ENCODE measurements around the gene CADPS2. TPM values are rescaled to one million over a fixed set of nuclear protein-coding genes. Genes with fewer than 3 reads are reported as not detected.

Gene CADPS2
- total RNA-seq, 1 experiment from 2014 or later, result 16.4 TPM

DNA sequence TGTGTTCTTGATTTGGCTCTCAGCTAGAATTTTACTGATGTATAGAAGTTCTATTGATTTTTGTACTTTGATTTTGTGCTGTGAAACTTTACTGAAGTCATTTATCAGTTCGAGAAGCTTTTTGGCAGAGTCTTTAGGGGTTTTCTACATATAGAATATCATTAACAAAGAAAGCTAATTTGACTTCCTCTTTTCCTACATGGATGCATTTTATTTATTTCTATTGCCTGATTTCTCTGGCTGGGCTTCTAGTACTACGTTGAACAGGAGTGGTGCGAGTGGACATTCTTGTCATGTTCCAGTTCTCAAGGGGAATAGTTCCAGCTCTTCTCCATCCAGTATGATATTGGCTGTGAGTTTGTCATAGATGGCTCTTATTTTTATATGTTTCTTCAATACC, 252.8 kb downstream of the CADPS2 start:
- peaks cover 20% of the 10 kb centered on the region for H3K4me1 Mint-ChIP-seq (ENCODE audit: low read depth, unreplicated experiment)
- no peak for DNase-seq
- no peaks in the 10 kb centered on the region for H3K27me3 Mint-ChIP-seq (ENCODE audit: unreplicated experiment)
- H3K36me3 Mint-ChIP-seq (ENCODE audit: insufficient read depth, unreplicated experiment), result no peaks in the 10 kb centered on the region
- no TSS peak for BruUV-seq (replicated peaks)
- no peak overlapping the region for H3K27ac Mint-ChIP-seq (ENCODE audit: unreplicated experiment)
- no peak overlapping the region for H3K4me3 Mint-ChIP-seq (ENCODE audit: low read depth, unreplicated experiment)
- no peak for TF ChIP-seq CTCF (IDR thresholded peaks at IDR 0.05; ENCODE audit: unreplicated experiment)
- intact Hi-C loops (cut with micrococcal nuclease; ENCODE audit: unreplicated experiment), result no loop called here
- CTCF ChIA-PET, result no interaction called here
- peaks cover 4% of the 10 kb centered on the region for H3K9me3 Mint-ChIP-seq (ENCODE audit: low read depth, unreplicated experiment)

DNA sequence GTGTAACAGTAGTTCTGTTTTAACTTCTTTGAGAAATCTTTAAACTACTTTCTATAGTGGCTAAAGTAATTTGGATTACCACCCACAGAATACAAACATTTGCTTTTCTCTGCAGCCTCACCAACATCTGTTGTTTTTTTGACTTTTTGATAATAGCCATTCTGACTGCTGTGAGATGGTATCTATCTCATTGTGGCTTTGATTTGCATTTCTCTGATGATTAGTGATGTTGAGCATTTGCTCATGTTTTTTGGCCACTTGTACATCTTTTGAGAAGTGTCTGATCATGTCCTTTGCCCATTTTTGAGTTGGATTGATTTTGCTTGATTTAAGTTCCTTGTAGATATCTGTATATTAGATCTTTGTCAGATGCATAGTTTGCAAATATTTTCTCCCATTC, 254.0 kb downstream of the CADPS2 start:
- CTCF ChIA-PET, result no interaction called here
- H3K36me3 Mint-ChIP-seq (ENCODE audit: insufficient read depth, unreplicated experiment), result no peaks in the 10 kb centered on the region
- H3K9me3 Mint-ChIP-seq (ENCODE audit: low read depth, unreplicated experiment), result peaks cover 4% of the 10 kb centered on the region
- no TSS peak for BruUV-seq (replicated peaks)
- peaks cover 33% of the 10 kb centered on the region for H3K4me1 Mint-ChIP-seq (ENCODE audit: low read depth, unreplicated experiment)
- DNase-seq, result no peak
- intact Hi-C loops (cut with micrococcal nuclease; ENCODE audit: unreplicated experiment), result no loop called here
- no peak for TF ChIP-seq CTCF (IDR thresholded peaks at IDR 0.05; ENCODE audit: unreplicated experiment)
- H3K27me3 Mint-ChIP-seq (ENCODE audit: unreplicated experiment), result no peaks in the 10 kb centered on the region
- H3K27ac Mint-ChIP-seq (ENCODE audit: unreplicated experiment), result no peak overlapping the region
- no peak overlapping the region for H3K4me3 Mint-ChIP-seq (ENCODE audit: low read depth, unreplicated experiment)

GRCh38 chr7:122629412-122629953, 256.8 kb downstream of the CADPS2 start:
- no peaks in the 10 kb centered on the region for H3K27me3 Mint-ChIP-seq (ENCODE audit: unreplicated experiment)
- H3K9me3 Mint-ChIP-seq (ENCODE audit: low read depth, unreplicated experiment), result peaks cover 3% of the 10 kb centered on the region
- BruUV-seq (replicated peaks), result no TSS peak
- intact Hi-C loops (cut with micrococcal nuclease; ENCODE audit: unreplicated experiment), result no loop called here
- CTCF ChIA-PET, result no interaction called here
- H3K4me1 Mint-ChIP-seq (ENCODE audit: low read depth, unreplicated experiment), result peaks cover 42% of the 10 kb centered on the region
- DNase-seq, result no peak
- no peak overlapping the region for H3K27ac Mint-ChIP-seq (ENCODE audit: unreplicated experiment)
- TF ChIP-seq CTCF (IDR thresholded peaks at IDR 0.05; ENCODE audit: unreplicated experiment), result no peak
- peaks cover 4% of the 10 kb centered on the region for H3K36me3 Mint-ChIP-seq (ENCODE audit: insufficient read depth, unreplicated experiment)
- no peak overlapping the region for H3K4me3 Mint-ChIP-seq (ENCODE audit: low read depth, unreplicated experiment)

GRCh38 chr7:122628651-122629411, 257.4 kb downstream of the CADPS2 start:
- intact Hi-C loops (cut with micrococcal nuclease; ENCODE audit: unreplicated experiment), result no loop called here
- Mint-ChIP-seq H3K27me3 (ENCODE audit: unreplicated experiment) (no peaks in the 10 kb centered on the region), H3K36me3 (ENCODE audit: insufficient read depth, unreplicated experiment) (peaks cover 4% of the 10 kb centered on the region), H3K9me3 (ENCODE audit: low read depth, unreplicated experiment) (peaks cover 3% of the 10 kb centered on the region), H3K27ac (ENCODE audit: unreplicated experiment) (no peak overlapping the region), H3K4me3 (ENCODE audit: low read depth, unreplicated experiment) (no peak overlapping the region), H3K4me1 (ENCODE audit: low read depth, unreplicated experiment) (peaks cover 47% of the 10 kb centered on the region)
- no peak for DNase-seq
- TF ChIP-seq CTCF (IDR thresholded peaks at IDR 0.05; ENCODE audit: unreplicated experiment), result no peak
- CTCF ChIA-PET, result no interaction called here
- no TSS peak for BruUV-seq (replicated peaks)

Data from Calu3 (cell line).